H1 (cell line): Measurements from ENCODE around the gene MREG. TPM values are rescaled to one million over a fixed set of nuclear protein-coding genes. Genes with fewer than 3 reads are reported as not detected.

Experiments used
- CTCF ChIA-PET: fragments of 300-600 bp; sonication (Branson Sonifier 250); formaldehyde crosslinking; loops from one replicate; lab custom pipeline; 2021; ENCODE audit not compliant: partially characterized antibody; lab: Charles Lee
- POLR2A ChIA-PET: fragments of 300-600 bp; sonication (Branson Sonifier 250); formaldehyde crosslinking; loops from one replicate; lab custom pipeline; 2021; ENCODE audit warnings: inconsistent platforms; ENCODE audit not compliant: partially characterized antibody; lab: Charles Lee
- DNase-seq, 2 experiments: peaks; one replicate each; pipeline versions ENCODE4 v3.0.0 to v3.0.0-alpha.2; 2010 to 2022; ENCODE audit warnings: low spot score in 2 of 2, low read depth in 1 of 2, mixed read lengths in 1 of 2
- FAIRE-seq: peaks from 2 replicates; lab custom pipeline; 2011; peaks lifted over from hg19 to GRCh38; lab: Jason Lieb, UNC
- H2AFZ ChIP-seq: 2 replicates; pipeline ENCODE4 v1.8.1; 2012; ENCODE audit warnings: low read length, inconsistent platforms
- H2AK5ac ChIP-seq: 2 replicates; pipeline ENCODE4 v1.6.1; 2013; ENCODE audit warnings: low read depth, low read length
- H2BK120ac ChIP-seq: replicated peaks from 2 replicates; pipeline ENCODE3; 2013; ENCODE audit warnings: low read depth, low read length, inconsistent platforms
- H2BK12ac ChIP-seq: 2 replicates; pipeline ENCODE4 v1.6.1; 2013; ENCODE audit warnings: low read depth, low read length
- H2BK15ac ChIP-seq: 2 replicates; pipeline ENCODE4 v1.6.1; 2013; ENCODE audit warnings: low read length
- H2BK20ac ChIP-seq: 2 replicates; pipeline ENCODE4 v1.6.1; 2013; ENCODE audit warnings: low read length
- H2BK5ac ChIP-seq: 2 replicates; pipeline ENCODE4 v1.6.1; 2013; ENCODE audit warnings: low read depth, low read length
- H3K14ac ChIP-seq: 2 replicates; pipeline ENCODE4 v1.6.1; 2013; ENCODE audit warnings: inconsistent platforms; ENCODE audit not compliant: insufficient read length
- H3K18ac ChIP-seq: 2 replicates; pipeline ENCODE4 v1.6.1; 2013; ENCODE audit warnings: low read length; ENCODE audit errors: extremely low read depth
- H3K23ac ChIP-seq: 2 replicates; pipeline ENCODE4 v1.6.1; 2013; ENCODE audit warnings: inconsistent platforms; ENCODE audit not compliant: insufficient read length
- H3K23me2 ChIP-seq: 2 replicates; pipeline ENCODE4 v1.6.1; 2013; ENCODE audit warnings: low read depth, low read length
- H3K27ac ChIP-seq: 2 replicates; pipeline ENCODE4 v1.6.1; 2011; ENCODE audit warnings: low read depth, low read length, inconsistent platforms
- H3K27me3 ChIP-seq, 4 experiments: replicated peaks in 1 of 4; 1 replicate in 1 of 4; 2 replicates in 3 of 4; pipeline versions ENCODE4 v1.6.1 to v1.8.1; 2011 to 2013; ENCODE audit warnings: low read length in 3 of 4, mild to moderate bottlenecking in 3 of 4, inconsistent platforms in 2 of 4, mixed read lengths in 2 of 4, moderate library complexity in 1 of 4; ENCODE audit not compliant: control insufficient read depth in 3 of 4, insufficient read depth in 3 of 4; ENCODE audit errors: extremely low read depth in 1 of 4
- H3K36me3 ChIP-seq, 4 experiments: 2 replicates each; pipeline versions ENCODE4 v1.6.1 to v1.8.1; 2011 to 2013; ENCODE audit warnings: mild to moderate bottlenecking in 4 of 4, low read length in 3 of 4, moderate library complexity in 2 of 4, control low read depth in 1 of 4, inconsistent platforms in 1 of 4; ENCODE audit not compliant: insufficient read depth in 4 of 4, control insufficient read depth in 2 of 4
- H3K4ac ChIP-seq: replicated peaks from 2 replicates; pipeline ENCODE3; 2013; ENCODE audit warnings: low read length, low read depth, mixed read lengths, inconsistent platforms; ENCODE audit not compliant: insufficient read length
- H3K4me1 ChIP-seq, 4 experiments: replicated peaks in 1 of 4; 1 replicate in 1 of 4; 2 replicates in 3 of 4; pipeline versions ENCODE4 v1.6.1 to v1.8.1; 2011 to 2013; ENCODE audit warnings: low read length in 3 of 4, inconsistent platforms in 2 of 4, mixed read lengths in 1 of 4; ENCODE audit not compliant: insufficient read depth in 4 of 4, control insufficient read depth in 3 of 4
- H3K4me2 ChIP-seq, 2 experiments: 2 replicates each; pipeline versions ENCODE4 v1.6.1 to v1.8.1; 2011 to 2013; ENCODE audit warnings: low read depth in 2 of 2, low read length in 2 of 2, control low read depth in 1 of 2, inconsistent platforms in 1 of 2, mild to moderate bottlenecking in 1 of 2; ENCODE audit not compliant: insufficient read depth in 1 of 2
- H3K4me3 ChIP-seq, 4 experiments: fragments of 200-600, 300-600 bp in 1 of 4; sonication (generic), shearing (Covaris generic), sonication (Bioruptor Twin) in 1 of 4; 2 replicates each; pipeline versions ENCODE4 v1.5.1 to v1.8.1; 2011 to 2016; ENCODE audit warnings: low read length in 4 of 4, low read depth in 3 of 4, control low read depth in 2 of 4, inconsistent platforms in 2 of 4, mild to moderate bottlenecking in 2 of 4, mixed read lengths in 1 of 4, moderate library complexity in 1 of 4; ENCODE audit not compliant: insufficient read depth in 2 of 4; ENCODE audit errors: extremely low read depth in 1 of 4
- H3K56ac ChIP-seq: replicated peaks from 2 replicates; pipeline ENCODE3; 2013; ENCODE audit warnings: low read depth, mild to moderate bottlenecking, mixed read lengths, low read length, inconsistent platforms; ENCODE audit not compliant: insufficient read length
- H3K79me1 ChIP-seq: 2 replicates; pipeline ENCODE4 v1.6.1; 2013; ENCODE audit warnings: low read depth, low read length, control low read depth
- H3K79me2 ChIP-seq, 2 experiments: 2 replicates each; pipeline versions ENCODE4 v1.6.1 to v1.8.1; 2012 to 2013; ENCODE audit warnings: low read length in 2 of 2, mild to moderate bottlenecking in 2 of 2, inconsistent platforms in 1 of 2; ENCODE audit not compliant: insufficient read depth in 2 of 2, control insufficient read depth in 1 of 2
- H3K9ac ChIP-seq, 4 experiments: replicated peaks in 1 of 4; 1 replicate in 1 of 4; 2 replicates in 3 of 4; pipeline versions ENCODE4 v1.6.1 to v1.8.1; 2011 to 2013; ENCODE audit warnings: low read depth in 3 of 4, low read length in 3 of 4, control low read depth in 2 of 4, mild to moderate bottlenecking in 2 of 4, moderate library complexity in 2 of 4, inconsistent platforms in 1 of 4; ENCODE audit errors: extremely low read depth in 1 of 4
- H3K9me3 ChIP-seq, 2 experiments: 2 replicates each; pipeline versions ENCODE4 v1.6.1 to v1.8.1; 2012 to 2013; ENCODE audit warnings: mild to moderate bottlenecking in 2 of 2, moderate library complexity in 2 of 2, control low read depth in 1 of 2, inconsistent platforms in 1 of 2, low read depth in 1 of 2, low read length in 1 of 2, mixed read lengths in 1 of 2; ENCODE audit not compliant: insufficient read depth in 2 of 2
- H4K20me1 ChIP-seq, 2 experiments: replicated peaks in 1 of 2; 2 replicates each; pipeline versions ENCODE3 to v1.8.1; 2011 to 2013; ENCODE audit warnings: inconsistent platforms in 2 of 2, low read length in 2 of 2, mild to moderate bottlenecking in 1 of 2; ENCODE audit not compliant: insufficient read depth in 2 of 2, control insufficient read depth in 1 of 2
- H4K5ac ChIP-seq: 2 replicates; pipeline ENCODE4 v1.6.1; 2013; ENCODE audit warnings: low read length, low read depth, mixed read lengths, inconsistent platforms; ENCODE audit not compliant: insufficient read length
- H4K8ac ChIP-seq: 2 replicates; pipeline ENCODE4 v1.8.0; 2013; ENCODE audit warnings: mild to moderate bottlenecking, moderate library complexity, low read length, inconsistent platforms; ENCODE audit not compliant: insufficient read depth; ENCODE audit errors: extremely low read depth
- H4K91ac ChIP-seq: replicated peaks from 2 replicates; pipeline ENCODE3; 2013; ENCODE audit warnings: low read length, mixed read lengths, inconsistent platforms; ENCODE audit not compliant: insufficient read length
- BCL11A ChIP-seq, 2 experiments: IDR thresholded peaks; one replicate each; pipeline ENCODE4 v1.6.1; 2011; ENCODE audit warnings: low read depth in 2 of 2, low read length in 2 of 2, mild to moderate bottlenecking in 2 of 2
- BRCA1 ChIP-seq: IDR thresholded peaks from 2 replicates; pipeline ENCODE4 v1.6.1; 2012; ENCODE audit warnings: low read depth, low read length, improper control_type of control experiment
- CBX5 ChIP-seq: fragments of 300-800, 300-1000 bp; sonication (generic); IDR thresholded peaks from 2 replicates; pipeline ENCODE4 v1.7.1; 2016; ENCODE audit warnings: antibody characterized with exemption, low read length, low read depth
- CHD1 ChIP-seq: IDR thresholded peaks from 2 replicates; pipeline ENCODE4 v1.6.1; 2012; ENCODE audit warnings: low read depth, low read length, improper control_type of control experiment
- FOSL1 ChIP-seq: IDR thresholded peaks from 2 replicates; pipeline ENCODE4 v1.6.1; 2011; ENCODE audit warnings: mild to moderate bottlenecking, low read depth, low read length, moderate library complexity; ENCODE audit not compliant: insufficient read depth
- GTF2F1 ChIP-seq: IDR thresholded peaks from 2 replicates; pipeline ENCODE4 v1.6.1; 2012; ENCODE audit warnings: low read depth, low read length, improper control_type of control experiment, borderline replicate concordance
- KDM1A ChIP-seq: fragments of 200-600, 300-600 bp; sonication (generic); IDR thresholded peaks from 2 replicates; pipeline ENCODE4 v1.7.1; 2016; ENCODE audit warnings: mild to moderate bottlenecking, low read length, borderline replicate concordance
- POU5F1 ChIP-seq: IDR thresholded peaks from 2 replicates; pipeline ENCODE4 v1.6.1; 2011; ENCODE audit warnings: low read depth, mild to moderate bottlenecking, low read length, moderate library complexity
- SAP30 ChIP-seq: fragments of 300-600 bp; sonication (generic); IDR thresholded peaks from 2 replicates; pipeline ENCODE4 v1.7.1; 2012; ENCODE audit warnings: low read length, moderate library complexity, mild to moderate bottlenecking, inconsistent platforms; ENCODE audit not compliant: insufficient read depth, insufficient replicate concordance
- SIN3A ChIP-seq, 2 experiments: IDR thresholded peaks in 1 of 2; conservative IDR thresholded peaks in 1 of 2; 2 replicates each; pipeline ENCODE4 v1.6.1; 2011 to 2012; ENCODE audit warnings: low read length in 2 of 2, improper control_type of control experiment in 1 of 2, low read depth in 1 of 2, mild to moderate bottlenecking in 1 of 2
- SP1 ChIP-seq: IDR thresholded peaks from 2 replicates; pipeline ENCODE4 v1.6.1; 2011; ENCODE audit warnings: low read depth, low read length
- SRF ChIP-seq: IDR thresholded peaks from 2 replicates; pipeline ENCODE4 v1.6.1; 2011; ENCODE audit warnings: mild to moderate bottlenecking, low read depth, low read length, moderate library complexity
- SUZ12 ChIP-seq: fragments of 200-600 bp; sonication (generic); IDR thresholded peaks from 2 replicates; pipeline ENCODE4 v1.6.1; 2012; ENCODE audit warnings: mild to moderate bottlenecking, inconsistent platforms, low read length, moderate library complexity, mixed read lengths
- TAF7 ChIP-seq: optimal IDR thresholded peaks from 2 replicates; pipeline ENCODE3; 2011; ENCODE audit warnings: low read depth, mild to moderate bottlenecking, inconsistent platforms, low read length, moderate library complexity, borderline replicate concordance
- WGBS, 2 experiments: shearing (Covaris generic) in 1 of 2; methylation state at CpG; one replicate each; pipeline versions ENCODE4 v1.1.6 to v1.1.7; 2013 to 2015; ENCODE audit warnings: low lambda C conversion rate in 2 of 2, mixed read lengths in 2 of 2, inconsistent platforms in 1 of 2, low coverage in 1 of 2, missing lambda C conversion rate in 1 of 2; ENCODE audit not compliant: insufficient replicate concordance in 2 of 2, insufficient coverage in 1 of 2, insufficient read length in 1 of 2; ENCODE audit errors: extremely low coverage in 1 of 2, missing lambda C conversion rate in 1 of 2; 5-methylcytosine and 5-hydroxymethylcytosine counted together
- polyA plus RNA-seq, 7 experiments: library from polyadenylated mRNA; depleted of rRNA in 3 of 7; stranded (reverse) in 5 of 7; unstranded in 2 of 7; fragments of >200 nt in 5 of 7; fragments of 200-250 nt in 2 of 7; gene quantifications; 1 replicate in 5 of 7; 2 replicates in 1 of 7; 4 replicates in 1 of 7; pipeline versions ENCODE4 v1.2.1 to v1.2.3, GENCODE V29; 2011 to 2013; ENCODE audit warnings: missing spikeins in 2 of 7, mixed read lengths in 2 of 7
- total RNA-seq: library from RNA; stranded (reverse); fragmentation: NEBNext Ultra II Directional; extraction: Animal tissue kit (Norgen Biotek cat#: 25700); gene quantifications from 2 replicates; pipeline ENCODE4 v1.2.1, GENCODE V29; 2021

Gene MREG
- total and polyA plus RNA-seq, 2 of the 8 experiments (the other 6 are each of a cell fraction or from before 2014, with no cell fraction given), result 7.5 to 31.9 TPM

GRCh38 chr2:215971671-215972070 lies 41.7 kb downstream of the MREG start:
- no peak overlapping the region for H4K8ac ChIP-seq
- no peak overlapping the region for H3K4ac ChIP-seq
- no peaks in the 10 kb centered on the region; the same call in 1 of the 2 replicates for H3K23me2 ChIP-seq
- no peak overlapping the region for H2BK5ac ChIP-seq
- H3K4me1 ChIP-seq, result peaks cover 0 to 14% (median 7%) of the 10 kb centered on the region in 4 experiments; a peak in 3 of 7 replicates
- no peak overlapping the region for H3K4me2 ChIP-seq
- no peak overlapping the region for H3K18ac ChIP-seq
- peaks cover 0 to 4% of the 10 kb centered on the region in 2 experiments; a peak in 1 of 4 replicates for H3K9me3 ChIP-seq
- ChIA-PET POLR2A (no interaction called here), CTCF (interaction anchor here (0.6 to 0.7 kb wide), 3 partner anchors 118 to 638 kb away, joined by 3 read pairs; no protein-coding TSS in a partner anchor)
- DNase-seq, result no peak
- no peak overlapping the region for H3K56ac ChIP-seq
- peaks cover 0 to 74% of the 10 kb centered on the region in 2 experiments; a peak in 2 of 4 replicates for H3K79me2 ChIP-seq
- H4K91ac ChIP-seq, result no peak overlapping the region
- FAIRE-seq, result no peak
- H2AK5ac ChIP-seq, result no peak overlapping the region
- no peak overlapping the region for H2BK20ac ChIP-seq
- no peak overlapping the region for H2BK120ac ChIP-seq
- no peak for TF ChIP-seq CBX5
- TF ChIP-seq CHD1, result no peak
- TF ChIP-seq BRCA1, result no peak
- no peak for TF ChIP-seq SUZ12
- no peak for TF ChIP-seq BCL11A (IDR thresholded peaks at IDR 0.05; ENCODE audit: low read depth in 2 of 2, low read length in 2 of 2)
- TF ChIP-seq POU5F1, result no peak
- TF ChIP-seq SP1, result no peak
- TF ChIP-seq KDM1A, result no peak
- no peak for TF ChIP-seq TAF7
- TF ChIP-seq SAP30, result no peak
- no peak for TF ChIP-seq GTF2F1
- TF ChIP-seq SRF, result no peak
- no peak for TF ChIP-seq FOSL1
- TF ChIP-seq SIN3A (conservative IDR thresholded peaks at IDR 0.05 in 1 of 2, IDR thresholded peaks at IDR 0.05 in 1 of 2; ENCODE audit: low read depth in 1 of 2, low read length in 2 of 2), result no peak
- H3K23ac ChIP-seq, result no peak overlapping the region
- H3K9ac ChIP-seq, result no peak overlapping the region
- H3K79me1 ChIP-seq, result peaks cover 9% of the 10 kb centered on the region
- H2BK15ac ChIP-seq, result no peak overlapping the region
- H3K4me3 ChIP-seq, result no peak overlapping the region
- H4K20me1 ChIP-seq, result peaks cover 0 to 2% of the 10 kb centered on the region in 2 experiments
- no peak overlapping the region for H4K5ac ChIP-seq
- no peaks in the 10 kb centered on the region; a peak in 1 of 8 replicates for H3K36me3 ChIP-seq
- WGBS, 2 experiments, result 100% methylated on average over 5 of the region's 5 CpGs; no CpG with 5 or more reads in 1 of the 2 experiments
- no peak overlapping the region for H2BK12ac ChIP-seq
- no peak overlapping the region for H3K14ac ChIP-seq
- H3K27ac ChIP-seq, result no peak overlapping the region
- H3K27me3 ChIP-seq, result no peaks in the 10 kb centered on the region
- no peak overlapping the region for H2AFZ ChIP-seq
